Measurements from ENCODE around the gene CELF2.

DNA sequence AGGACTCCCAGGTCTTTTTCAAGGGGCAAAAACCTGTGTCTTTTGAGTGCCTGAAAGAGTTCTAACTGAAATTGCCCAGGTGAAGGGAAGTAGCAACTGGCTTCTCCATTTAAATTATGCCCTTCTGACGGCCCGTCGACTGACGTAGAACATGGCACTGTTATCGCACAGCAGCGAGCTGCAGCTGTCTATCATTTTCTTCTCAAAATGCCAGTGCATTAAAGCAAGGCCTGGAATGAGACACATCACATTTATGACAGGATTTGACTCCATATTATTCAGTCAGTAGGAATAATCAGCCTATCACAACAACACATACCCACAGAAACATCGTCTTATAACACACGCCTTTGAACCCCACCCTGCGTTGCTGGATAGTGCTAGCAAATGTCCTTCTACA lies 69.7 kb downstream of the CELF2 start:
- TF ChIP-seq, protein P1, sequence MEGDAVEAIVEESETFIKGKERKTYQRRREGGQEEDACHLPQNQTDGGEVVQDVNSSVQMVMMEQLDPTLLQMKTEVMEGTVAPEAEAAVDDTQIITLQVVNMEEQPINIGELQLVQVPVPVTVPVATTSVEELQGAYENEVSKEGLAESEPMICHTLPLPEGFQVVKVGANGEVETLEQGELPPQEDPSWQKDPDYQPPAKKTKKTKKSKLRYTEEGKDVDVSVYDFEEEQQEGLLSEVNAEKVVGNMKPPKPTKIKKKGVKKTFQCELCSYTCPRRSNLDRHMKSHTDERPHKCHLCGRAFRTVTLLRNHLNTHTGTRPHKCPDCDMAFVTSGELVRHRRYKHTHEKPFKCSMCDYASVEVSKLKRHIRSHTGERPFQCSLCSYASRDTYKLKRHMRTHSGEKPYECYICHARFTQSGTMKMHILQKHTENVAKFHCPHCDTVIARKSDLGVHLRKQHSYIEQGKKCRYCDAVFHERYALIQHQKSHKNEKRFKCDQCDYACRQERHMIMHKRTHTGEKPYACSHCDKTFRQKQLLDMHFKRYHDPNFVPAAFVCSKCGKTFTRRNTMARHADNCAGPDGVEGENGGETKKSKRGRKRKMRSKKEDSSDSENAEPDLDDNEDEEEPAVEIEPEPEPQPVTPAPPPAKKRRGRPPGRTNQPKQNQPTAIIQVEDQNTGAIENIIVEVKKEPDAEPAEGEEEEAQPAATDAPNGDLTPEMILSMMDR (IDR thresholded peaks at IDR 0.05) = no peak
- no peak for TF ChIP-seq EZH2 (IDR thresholded peaks at IDR 0.05)
